ENCODE measurements around the gene FOXD4.
"Not testable (repeated sequence)": the region's sequence is repeated elsewhere in the genome, so short reads cannot be mapped to it uniquely, and the experiment has no call there.

Gene FOXD4

GRCh38 chr9:117995-118467 is at the start of gene FOXD4:
TSS of gene FOXD4 (minus strand) at chr9:118417. CDS start at chr9:118119, 298 bp downstream.
- not testable (repeated sequence) for DNase-seq (ENCODE audit: low spot score)

DNA sequence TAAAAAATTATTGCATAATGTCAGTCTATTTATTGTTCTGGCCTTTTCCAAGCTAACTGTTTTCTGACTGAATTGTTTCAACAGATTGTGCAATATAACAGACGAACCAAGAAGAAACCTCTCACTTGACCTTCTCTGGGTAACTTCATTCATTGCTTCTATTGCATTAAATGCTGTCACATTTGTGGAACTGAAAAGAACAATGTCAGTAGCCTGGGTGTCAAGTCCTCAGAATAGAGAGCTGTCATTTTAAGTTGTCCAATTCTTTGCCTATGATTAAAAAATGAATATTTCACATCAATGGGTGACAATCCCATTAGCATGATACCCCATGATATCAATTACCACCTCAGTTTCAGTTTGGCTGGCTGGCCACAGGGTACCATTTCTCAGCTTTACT is 41.7 kb upstream of the FOXD4 start:
- not testable (repeated sequence) for DNase-seq (ENCODE audit: low spot score)

- DNase-seq (ENCODE audit: low spot score): not testable (repeated sequence)
Observed at GRCh38 chr9:151173-151572, 33.0 kb upstream of the FOXD4 start.

DNA sequence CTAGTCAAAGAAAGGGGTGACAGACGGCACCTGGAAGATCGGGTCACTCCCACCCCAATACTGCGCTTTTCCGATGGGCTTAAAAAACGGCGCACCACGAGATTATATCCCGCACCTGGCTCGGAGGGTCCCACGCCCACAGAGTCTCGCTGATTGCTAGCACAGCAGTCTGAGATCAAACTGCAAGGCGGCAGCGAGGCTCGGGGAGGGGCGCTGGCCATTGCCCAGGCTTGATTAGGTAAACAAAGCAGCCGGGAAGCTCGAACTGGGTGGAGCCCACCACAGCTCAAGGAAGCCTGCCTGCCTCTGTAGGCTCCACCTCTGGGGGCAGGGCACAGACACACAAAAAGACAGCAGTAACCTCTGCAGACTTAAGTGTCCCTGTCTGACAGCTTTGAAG is 21.7 kb upstream of the FOXD4 start:
- not testable (repeated sequence) for DNase-seq (ENCODE audit: low spot score)

GRCh38 chr9:117144-117994 is 848 bp downstream of the FOXD4 start:
- DNase-seq (ENCODE audit: low spot score): not testable (repeated sequence)

GRCh38 chr9:116239-117077 is 1.8 kb downstream of the FOXD4 start:
- DNase-seq (ENCODE audit: low spot score): not testable (repeated sequence)

- not testable (repeated sequence) for DNase-seq (ENCODE audit: low spot score)
Observed at GRCh38 chr9:115118-115451, 3.1 kb downstream of the FOXD4 start.

DNA sequence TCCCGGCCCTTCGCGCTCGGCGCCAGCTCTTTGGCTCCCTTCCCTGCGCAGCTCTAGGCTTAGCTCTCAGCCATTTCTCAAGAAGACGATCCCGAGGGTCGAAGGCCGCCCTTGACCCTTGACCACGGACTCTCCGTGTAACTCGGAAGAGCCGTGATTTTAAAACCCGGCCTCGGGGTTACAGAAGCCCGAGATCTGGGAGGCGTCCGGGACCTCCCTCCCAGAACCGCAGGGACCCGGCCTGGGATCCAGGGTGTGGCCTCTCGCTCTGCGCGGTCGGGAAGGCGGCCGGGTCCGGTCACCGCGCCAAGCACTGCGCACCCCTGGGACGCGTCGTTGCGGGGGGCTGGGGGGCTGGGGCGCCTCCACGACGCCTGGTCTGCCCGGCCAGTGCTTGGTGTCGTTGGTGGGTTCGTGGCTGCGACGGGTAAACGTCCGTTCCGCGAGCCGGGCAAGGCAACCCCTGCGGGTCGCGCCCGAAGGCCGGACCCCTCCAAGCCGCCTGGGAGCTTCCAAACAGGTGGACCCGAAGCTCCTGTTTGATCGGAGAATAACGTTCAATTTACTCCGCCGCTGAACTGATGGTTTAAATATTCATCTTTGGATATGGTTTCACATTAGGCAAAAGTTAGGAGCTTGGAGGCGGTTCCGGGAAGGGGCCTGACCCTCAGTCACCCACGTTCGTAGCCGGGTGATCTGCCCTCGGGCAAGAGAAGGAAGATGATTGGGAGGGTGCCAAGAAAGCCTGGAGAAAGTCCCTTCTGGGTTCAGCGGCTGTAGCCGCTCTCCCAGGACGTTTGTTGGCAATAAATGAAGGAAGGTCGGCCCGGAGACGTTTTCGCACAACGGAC is 3.7 kb downstream of the FOXD4 start:
- not testable (repeated sequence) for DNase-seq (ENCODE audit: low spot score)

GRCh38 chr9:113468-114266 is 4.5 kb downstream of the FOXD4 start:
- DNase-seq (ENCODE audit: low spot score): not testable (repeated sequence)

DNA sequence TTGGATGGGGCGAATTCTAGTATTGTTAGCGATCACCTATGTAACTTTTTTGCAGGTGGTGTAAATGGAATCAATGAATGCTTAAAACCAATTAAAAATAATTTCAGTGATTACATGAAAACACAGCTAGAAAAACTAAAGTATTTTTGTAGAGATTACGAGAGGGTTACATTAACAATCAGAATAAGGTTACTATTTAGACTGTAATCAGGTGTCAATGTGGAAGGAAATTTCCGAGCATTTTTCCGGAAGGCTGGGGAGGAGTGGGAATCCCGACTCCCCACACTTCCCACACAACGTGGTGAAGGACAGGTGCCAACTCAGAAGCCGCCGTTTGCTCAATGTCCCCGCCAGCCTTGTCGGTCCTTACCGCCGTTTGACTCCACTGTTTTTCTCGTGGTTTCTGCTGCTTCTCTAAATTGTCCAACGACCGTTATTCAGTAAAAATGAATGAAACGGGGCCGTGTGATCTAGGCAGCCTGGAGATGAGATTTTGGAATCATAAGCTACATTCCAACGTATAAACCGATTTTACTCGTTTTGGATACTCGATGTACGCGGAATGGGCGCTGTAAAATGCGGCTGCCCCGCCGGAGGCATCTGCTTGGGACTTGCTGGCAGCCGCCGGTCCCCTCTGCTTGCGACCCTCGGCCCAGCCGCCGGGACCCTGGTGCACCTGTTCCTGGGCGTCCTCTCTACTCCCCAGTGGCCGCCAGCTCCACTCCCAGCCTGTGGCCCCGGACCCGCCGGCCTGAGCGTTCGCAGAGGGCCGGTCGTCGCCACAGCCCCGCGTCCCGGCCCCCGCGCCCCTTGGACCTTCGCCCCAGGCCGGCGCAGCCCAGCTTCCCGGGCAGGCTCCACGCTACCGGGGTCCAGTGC is 5.4 kb downstream of the FOXD4 start:
- DNase-seq (ENCODE audit: low spot score): not testable (repeated sequence)

DNA sequence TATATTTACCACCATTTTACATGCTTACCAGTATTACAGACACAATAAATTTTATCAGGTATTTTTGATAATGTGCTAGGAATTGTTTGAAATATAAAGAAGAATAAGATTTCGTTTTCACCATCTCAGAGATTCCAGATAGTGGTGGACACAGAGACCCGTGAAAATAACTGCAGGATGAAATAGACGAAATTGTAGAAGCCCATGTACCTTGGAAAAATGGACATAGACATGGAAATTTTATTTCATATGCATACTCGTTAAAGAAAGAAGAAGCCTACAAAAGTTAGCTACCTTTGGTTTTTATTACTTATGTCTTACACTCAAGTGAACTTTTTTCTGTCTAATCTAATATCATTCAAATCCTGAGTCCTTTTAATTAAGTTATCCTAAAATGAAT is 7.5 kb downstream of the FOXD4 start:
- DNase-seq (ENCODE audit: low spot score): not testable (repeated sequence)

GRCh38 chr9:109540-109939 is 8.7 kb downstream of the FOXD4 start:
- not testable (repeated sequence) for DNase-seq (ENCODE audit: low spot score)

- DNase-seq (ENCODE audit: low spot score): not testable (repeated sequence)
Observed at GRCh38 chr9:108742-109495, 9.3 kb downstream of the FOXD4 start.

- DNase-seq (ENCODE audit: low spot score): not testable (repeated sequence)
Observed at GRCh38 chr9:105991-106390, 12.2 kb downstream of the FOXD4 start.

DNA sequence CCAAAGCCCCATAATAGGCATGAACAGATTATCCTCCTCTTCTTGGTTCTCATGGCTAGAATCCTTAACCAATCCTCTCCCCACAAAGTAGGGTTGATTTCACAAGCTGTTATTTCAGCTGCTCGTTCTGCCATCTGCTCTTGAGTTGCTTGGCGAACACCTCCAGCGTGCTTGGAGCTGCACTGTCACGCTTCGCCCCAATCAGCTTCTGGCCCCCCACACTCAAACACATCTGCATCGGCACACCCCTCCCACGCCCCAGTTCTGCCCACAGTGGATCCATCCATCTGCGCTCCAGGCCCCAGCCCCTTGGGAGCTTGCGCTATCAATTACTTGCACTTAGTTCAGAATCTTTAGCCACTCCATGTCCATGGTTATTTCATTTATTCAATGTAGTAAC is 17.8 kb downstream of the FOXD4 start:
- DNase-seq (ENCODE audit: low spot score): not testable (repeated sequence)

GRCh38 chr9:99867-100266 is 18.4 kb downstream of the FOXD4 start:
- not testable (repeated sequence) for DNase-seq (ENCODE audit: low spot score)

DNA sequence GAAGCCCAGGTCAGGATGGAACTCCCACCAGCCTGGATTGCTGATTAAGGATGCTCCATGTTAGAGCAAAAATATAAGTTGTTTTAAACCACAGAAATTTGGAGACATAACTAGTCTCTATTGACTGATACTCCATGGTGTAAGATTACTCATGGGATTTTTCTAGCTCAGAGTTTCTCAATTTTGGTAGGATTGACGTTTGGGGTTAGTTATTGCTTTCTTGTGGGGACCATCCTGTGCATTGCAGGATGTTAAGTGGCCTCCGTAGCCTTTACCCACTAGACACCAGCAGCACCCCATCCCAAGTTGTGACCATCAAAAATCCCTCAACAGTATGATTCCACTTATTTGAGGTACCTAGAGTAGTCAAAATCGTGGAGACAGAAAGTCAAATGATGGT is 19.4 kb downstream of the FOXD4 start:
- DNase-seq (ENCODE audit: low spot score): not testable (repeated sequence)

DNA sequence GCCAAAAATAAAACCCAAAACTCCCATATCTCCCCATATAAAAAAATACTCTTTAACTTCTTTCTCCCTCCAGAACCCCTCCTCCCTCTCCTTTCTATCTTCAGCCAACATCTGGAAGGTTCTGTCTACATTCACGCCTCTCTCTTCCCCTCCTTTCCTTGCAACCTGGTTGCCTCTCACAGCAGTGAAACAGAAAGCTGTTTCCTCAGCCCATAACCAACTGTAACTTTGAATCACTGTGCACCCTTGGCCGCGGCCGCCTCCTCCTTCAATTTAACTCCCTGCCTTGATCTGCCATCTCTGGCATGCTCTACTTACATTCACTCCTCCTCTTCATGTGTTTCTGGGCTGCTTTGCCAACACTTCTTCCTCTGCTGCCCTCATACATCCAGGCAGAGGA is 23.2 kb downstream of the FOXD4 start:
- not testable (repeated sequence) for DNase-seq (ENCODE audit: low spot score)

DNA sequence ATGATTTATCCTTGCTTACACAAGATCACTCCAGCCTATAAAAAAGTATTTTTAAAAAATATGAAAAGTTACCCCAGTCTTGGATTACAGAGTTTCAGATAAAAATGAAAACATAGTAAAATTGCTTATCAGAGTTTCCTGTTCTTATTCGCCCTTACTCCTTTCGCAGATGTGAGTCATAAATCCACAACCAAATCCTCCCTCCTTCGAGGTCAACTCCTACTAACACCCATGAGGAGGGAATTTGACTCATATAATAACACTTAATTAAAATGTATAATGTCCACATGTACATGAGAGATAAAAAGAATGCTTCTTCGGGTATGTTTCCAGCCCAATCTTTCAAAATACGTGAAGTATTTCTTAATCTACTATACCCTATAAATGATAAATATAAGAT is 23.9 kb downstream of the FOXD4 start:
- not testable (repeated sequence) for DNase-seq (ENCODE audit: low spot score)
